Activated CD4-positive, alpha-beta T cell treated with anti-CD3 and anti-CD28 coated beads, Interleukin-2, amount 10 ng/mL, durations not matched to agents 24 days and 14 days (primary cell): ENCODE measurements around the gene CDON. TPM values are rescaled to one million over a fixed set of nuclear protein-coding genes. Genes with fewer than 3 reads are reported as not detected.
"Not testable (repeated sequence)": the region's sequence is repeated elsewhere in the genome, so short reads cannot be mapped to it uniquely, and the experiment has no call there.

Source experiments
- DNase-seq: peaks from one replicate; pipeline ENCODE4 v3.0.0; 2022
- H3K27ac Mint-ChIP-seq: one replicate; pipeline ENCODE4 v1.8.0; 2022; ENCODE audit warnings: mild to moderate bottlenecking, mixed read lengths
- H3K27me3 Mint-ChIP-seq: one replicate; pipeline ENCODE4 v1.8.0; 2022; ENCODE audit warnings: mixed read lengths
- H3K36me3 Mint-ChIP-seq: one replicate; pipeline ENCODE4 v1.8.0; 2022; ENCODE audit warnings: low read depth, mild to moderate bottlenecking, mixed read lengths
- H3K4me1 Mint-ChIP-seq: one replicate; pipeline ENCODE4 v1.8.0; 2021; ENCODE audit warnings: mixed read lengths
- H3K4me3 Mint-ChIP-seq: one replicate; pipeline ENCODE4 v1.8.0; 2022; ENCODE audit warnings: mild to moderate bottlenecking, moderate library complexity, mixed read lengths
- H3K9me3 Mint-ChIP-seq: one replicate; pipeline ENCODE4 v1.8.0; 2021; ENCODE audit warnings: mixed read lengths
- intact Hi-C: fragments of 100-400 bp; cut with micrococcal nuclease; formaldehyde crosslinking; loops from one replicate; pipeline ENCODE4 v1.15.1; 2023
- total RNA-seq: library from RNA; stranded (reverse); gene quantifications from 2 replicates; pipeline ENCODE4 v1.2.3, GENCODE V29; 2022

Gene CDON
- total RNA-seq, 1 donor from 2014 or later, result 1.9 TPM

DNA sequence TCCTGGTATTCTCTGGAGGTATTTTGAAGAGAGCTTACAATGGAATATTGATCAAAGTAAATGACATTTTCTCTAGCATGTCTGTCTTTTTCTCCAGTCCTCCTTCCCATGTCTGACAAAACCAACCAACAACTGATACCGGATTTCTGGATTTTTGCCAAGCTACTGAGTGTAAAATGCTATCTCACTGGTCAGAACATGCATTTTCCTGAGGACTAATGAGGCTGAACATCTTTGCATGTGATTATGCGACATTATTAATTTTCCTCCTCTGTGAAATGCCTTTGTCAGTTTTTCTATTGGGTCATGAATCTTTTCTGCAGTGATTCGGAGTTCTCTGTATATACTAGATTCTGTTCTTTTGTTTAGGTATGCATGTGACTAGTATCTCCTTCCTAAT lies 51.4 kb downstream of the CDON start:
- Mint-ChIP-seq H3K27me3 (peaks cover 9% of the 10 kb centered on the region), H3K4me1 (no peaks in the 10 kb centered on the region), H3K4me3 (no peak overlapping the region), H3K27ac (no peak overlapping the region), H3K36me3 (no peaks in the 10 kb centered on the region), H3K9me3 (no peaks in the 10 kb centered on the region)
- no peak for DNase-seq
- intact Hi-C loops, result no loop called here

DNA sequence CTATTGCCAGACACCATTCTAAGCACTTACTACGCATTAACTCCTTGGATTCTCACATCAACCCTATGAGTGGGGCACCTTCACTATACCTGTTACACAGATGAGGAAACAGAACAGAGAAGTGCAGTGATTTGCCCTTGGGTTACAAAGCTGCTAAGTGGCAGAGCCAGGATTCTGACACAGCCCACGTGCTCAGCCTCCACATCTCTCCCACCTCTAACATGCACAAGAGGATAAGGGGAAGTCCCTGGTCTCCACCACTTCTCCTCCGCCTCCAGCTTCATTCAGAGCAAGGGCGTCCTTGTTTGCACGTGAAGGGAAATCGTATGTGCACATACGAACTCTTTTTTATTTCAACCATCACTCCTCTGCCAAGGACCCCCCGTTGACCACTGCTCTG lies 53.7 kb downstream of the CDON start:
- no peaks in the 10 kb centered on the region for H3K4me1 Mint-ChIP-seq
- intact Hi-C loops, result no loop called here
- no peaks in the 10 kb centered on the region for H3K9me3 Mint-ChIP-seq
- H3K27me3 Mint-ChIP-seq, result peaks cover 9% of the 10 kb centered on the region
- no peak overlapping the region for H3K4me3 Mint-ChIP-seq
- H3K27ac Mint-ChIP-seq, result no peak overlapping the region
- no peaks in the 10 kb centered on the region for H3K36me3 Mint-ChIP-seq
- DNase-seq, result no peak

DNA sequence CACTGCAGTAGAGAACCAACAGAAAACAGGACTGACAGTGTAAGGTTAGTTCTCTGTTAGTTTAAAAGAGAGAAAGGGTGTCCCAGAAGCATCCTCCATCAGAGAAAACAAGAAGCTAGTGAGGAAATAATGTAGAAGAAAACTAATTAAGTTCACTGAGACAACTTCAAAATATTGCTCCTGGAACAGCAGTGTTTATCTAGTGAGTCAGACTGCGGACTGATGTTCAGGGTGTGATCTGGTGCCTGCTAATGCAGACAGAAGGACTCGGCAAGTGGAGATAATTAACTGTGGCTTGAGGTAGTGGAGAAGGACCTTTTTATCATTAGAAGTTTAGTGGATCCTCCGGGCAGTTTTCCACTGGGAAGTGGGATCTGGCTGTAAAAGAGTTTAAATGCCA lies 55.4 kb downstream of the CDON start:
- Mint-ChIP-seq H3K36me3 (no peaks in the 10 kb centered on the region), H3K9me3 (no peaks in the 10 kb centered on the region), H3K27me3 (peaks cover 4% of the 10 kb centered on the region), H3K4me3 (no peak overlapping the region), H3K4me1 (no peaks in the 10 kb centered on the region), H3K27ac (no peak overlapping the region)
- no peak for DNase-seq
- intact Hi-C loops, result no loop called here

- intact Hi-C loops, result no loop called here
- Mint-ChIP-seq H3K27ac (no peak overlapping the region), H3K36me3 (no peaks in the 10 kb centered on the region), H3K4me1 (no peaks in the 10 kb centered on the region), H3K9me3 (no peaks in the 10 kb centered on the region), H3K4me3 (no peak overlapping the region), H3K27me3 (peaks cover under 1% of the 10 kb centered on the region)
- no peak for DNase-seq
Measured at GRCh38 chr11:126006068-126006467, 56.6 kb downstream of the CDON start.

GRCh38 chr11:126002181-126002580 lies 60.5 kb downstream of the CDON start:
- no peak overlapping the region for H3K27ac Mint-ChIP-seq
- intact Hi-C loops, result no loop called here

GRCh38 chr11:125999234-125999880 lies 63.3 kb downstream of the CDON start:
- Mint-ChIP-seq H3K4me1 (peaks cover 7% of the 10 kb centered on the region), H3K27me3 (no peaks in the 10 kb centered on the region), H3K36me3 (no peaks in the 10 kb centered on the region), H3K4me3 (no peak overlapping the region), H3K9me3 (no peaks in the 10 kb centered on the region), H3K27ac (no peak overlapping the region)
- intact Hi-C loops, result no loop called here
- DNase-seq, result no peak

More at GRCh38 chr11:126002181-126002580, 60.5 kb downstream of the CDON start:
- no peaks in the 10 kb centered on the region for H3K27me3 Mint-ChIP-seq
- DNase-seq, result no peak
- H3K4me3 Mint-ChIP-seq, result no peak overlapping the region
- H3K4me1 Mint-ChIP-seq, result no peaks in the 10 kb centered on the region
- H3K36me3 Mint-ChIP-seq, result no peaks in the 10 kb centered on the region
- H3K9me3 Mint-ChIP-seq, result no peaks in the 10 kb centered on the region

- Mint-ChIP-seq H3K27ac (no peak overlapping the region), H3K4me1 (peaks cover 7% of the 10 kb centered on the region), H3K36me3 (no peaks in the 10 kb centered on the region), H3K9me3 (no peaks in the 10 kb centered on the region), H3K4me3 (no peak overlapping the region), H3K27me3 (no peaks in the 10 kb centered on the region)
- intact Hi-C loops, result no loop called here
- DNase-seq, result peak; percentile 44
Measured at GRCh38 chr11:125998267-125998666, 64.4 kb downstream of the CDON start.

- peaks cover 8% of the 10 kb centered on the region for H3K4me1 Mint-ChIP-seq
- peaks cover 2% of the 10 kb centered on the region for H3K27me3 Mint-ChIP-seq
- no peaks in the 10 kb centered on the region for H3K36me3 Mint-ChIP-seq
- intact Hi-C loops, result no loop called here
- H3K27ac Mint-ChIP-seq, result no peak overlapping the region
- no peak overlapping the region for H3K4me3 Mint-ChIP-seq
- H3K9me3 Mint-ChIP-seq, result no peaks in the 10 kb centered on the region
- no peak for DNase-seq
Measured at GRCh38 chr11:125995313-125995712, 67.4 kb downstream of the CDON start.

GRCh38 chr11:125994509-125994908 lies 68.2 kb downstream of the CDON start:
- Mint-ChIP-seq H3K27ac (no peak overlapping the region), H3K27me3 (peaks cover 3% of the 10 kb centered on the region), H3K4me3 (no peak overlapping the region), H3K4me1 (peaks cover 12% of the 10 kb centered on the region), H3K36me3 (no peaks in the 10 kb centered on the region), H3K9me3 (no peaks in the 10 kb centered on the region)
- intact Hi-C loops, result no loop called here
- no peak for DNase-seq

GRCh38 chr11:125992893-125993292 lies 69.8 kb downstream of the CDON start:
- DNase-seq, result peak; percentile 34
- H3K36me3 Mint-ChIP-seq, result no peaks in the 10 kb centered on the region
- peaks cover 12% of the 10 kb centered on the region for H3K4me1 Mint-ChIP-seq
- no peak overlapping the region for H3K4me3 Mint-ChIP-seq
- intact Hi-C loops, result no loop called here
- peaks cover 4% of the 10 kb centered on the region for H3K27me3 Mint-ChIP-seq
- no peaks in the 10 kb centered on the region for H3K9me3 Mint-ChIP-seq
- H3K27ac Mint-ChIP-seq, result no peak overlapping the region

DNA sequence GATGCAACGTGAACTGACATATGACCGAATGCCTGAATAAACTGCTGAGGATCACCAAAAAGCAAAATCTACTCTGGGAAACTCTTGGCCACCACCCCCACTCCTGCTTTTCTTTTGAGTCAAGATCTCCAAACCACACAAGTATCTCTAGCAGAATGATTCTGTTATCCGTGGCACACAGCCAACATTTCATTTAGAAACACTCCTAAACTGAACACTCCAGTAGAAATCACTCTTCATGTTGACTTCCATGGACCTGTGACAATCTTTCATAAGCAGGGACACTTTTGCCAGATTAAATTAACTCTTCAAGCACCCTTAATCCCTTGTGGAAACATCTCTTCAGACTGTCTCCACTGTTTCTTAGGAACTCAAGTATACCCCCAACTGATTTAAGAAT lies 72.4 kb downstream of the CDON start:
- no peak overlapping the region for H3K27ac Mint-ChIP-seq
- no peak for DNase-seq
- intact Hi-C loops, result no loop called here
- H3K9me3 Mint-ChIP-seq, result no peaks in the 10 kb centered on the region
- H3K4me3 Mint-ChIP-seq, result no peak overlapping the region
- peaks cover 6% of the 10 kb centered on the region for H3K4me1 Mint-ChIP-seq
- H3K36me3 Mint-ChIP-seq, result no peaks in the 10 kb centered on the region
- H3K27me3 Mint-ChIP-seq, result peaks cover 4% of the 10 kb centered on the region

DNA sequence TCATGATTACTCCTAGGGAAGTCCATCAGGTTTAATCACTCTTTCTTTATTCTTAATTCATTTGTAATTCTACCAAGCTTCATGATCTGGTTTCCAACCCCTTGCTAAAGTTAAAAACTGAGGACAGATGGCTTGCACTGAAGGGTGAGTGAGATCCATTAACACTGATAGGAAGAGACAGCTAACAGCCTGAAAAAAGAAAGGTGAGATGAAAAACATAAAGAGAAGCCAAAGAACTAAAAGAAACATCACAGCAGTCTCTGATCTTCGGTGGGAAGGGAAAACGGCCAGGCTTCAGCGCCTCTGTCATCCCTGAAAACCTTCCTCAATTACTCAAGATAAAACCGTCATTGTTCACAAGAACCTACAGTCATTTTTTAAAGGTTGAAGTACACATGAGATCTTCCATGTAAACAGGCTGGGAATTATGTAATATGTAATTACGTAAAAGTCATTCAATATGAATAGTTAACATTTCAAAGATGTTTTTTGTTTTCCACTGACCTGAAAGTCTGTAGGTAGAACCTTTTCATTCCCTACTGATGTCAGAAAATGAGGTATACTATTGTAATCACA lies 75.5 kb downstream of the CDON start:
- intact Hi-C loops, result no loop called here
- H3K27ac Mint-ChIP-seq, result no peak overlapping the region
- H3K4me3 Mint-ChIP-seq, result no peak overlapping the region

DNA sequence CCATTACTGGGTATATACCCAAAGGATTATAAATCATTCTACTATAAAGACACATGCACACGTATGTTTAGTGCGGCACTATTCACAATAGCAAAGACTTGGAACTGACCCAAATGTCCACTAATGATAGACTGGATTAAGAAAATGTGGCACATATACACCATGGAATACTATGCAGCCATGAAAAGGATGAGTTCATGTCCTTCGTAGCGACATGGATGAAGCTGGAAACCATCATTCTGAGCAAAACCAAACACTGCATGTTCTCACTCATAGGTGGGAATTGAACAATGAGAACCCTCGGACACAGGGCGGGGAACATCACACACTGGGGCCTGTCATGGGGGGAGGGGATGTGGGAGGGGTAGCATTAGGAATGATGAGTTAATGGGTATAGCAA lies 76.7 kb downstream of the CDON start:
- H3K27me3 Mint-ChIP-seq, H3K27ac Mint-ChIP-seq, intact Hi-C loops: not testable (repeated sequence)

More for the DNA sequence above, 75.5 kb downstream of the CDON start:
- H3K4me1 Mint-ChIP-seq, result peaks cover 4% of the 10 kb centered on the region
- DNase-seq, result no peak
- H3K27me3 Mint-ChIP-seq, result peaks cover 4% of the 10 kb centered on the region
- no peaks in the 10 kb centered on the region for H3K9me3 Mint-ChIP-seq
- no peaks in the 10 kb centered on the region for H3K36me3 Mint-ChIP-seq

GRCh38 chr11:125982348-125982730 lies 80.3 kb downstream of the CDON start:
- no peaks in the 10 kb centered on the region for H3K27me3 Mint-ChIP-seq
- H3K27ac Mint-ChIP-seq, result no peak overlapping the region
- no peak overlapping the region for H3K4me3 Mint-ChIP-seq
- DNase-seq, result no peak
- intact Hi-C loops, result no loop called here
- H3K4me1 Mint-ChIP-seq, result no peaks in the 10 kb centered on the region
- H3K9me3 Mint-ChIP-seq, result no peaks in the 10 kb centered on the region
- no peaks in the 10 kb centered on the region for H3K36me3 Mint-ChIP-seq

More for the DNA sequence above, 76.7 kb downstream of the CDON start:
- DNase-seq, H3K4me3 Mint-ChIP-seq, H3K9me3 Mint-ChIP-seq, H3K36me3 Mint-ChIP-seq, H3K4me1 Mint-ChIP-seq: not testable (repeated sequence)

DNA sequence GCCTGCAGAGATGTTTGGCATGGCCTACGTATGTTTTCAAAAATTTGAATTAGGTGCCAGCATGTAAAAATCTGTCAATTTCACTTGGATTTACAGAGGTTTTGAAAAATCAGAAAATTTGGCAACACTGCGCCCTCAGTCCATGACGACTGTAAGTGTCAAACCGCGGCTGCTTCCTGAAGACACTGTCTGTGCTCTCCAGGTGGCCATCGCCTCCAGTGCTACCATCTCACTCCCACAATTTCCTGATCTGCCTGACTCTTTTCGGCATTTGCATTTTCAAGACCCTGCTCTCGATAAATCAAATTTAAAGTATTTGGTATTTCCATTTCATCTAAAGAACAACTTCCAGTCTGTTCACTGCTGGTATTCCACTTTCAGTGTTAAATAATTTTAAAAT lies 82.2 kb downstream of the CDON start:
- Mint-ChIP-seq H3K4me1 (no peaks in the 10 kb centered on the region), H3K4me3 (no peak overlapping the region), H3K27ac (no peak overlapping the region), H3K36me3 (no peaks in the 10 kb centered on the region), H3K27me3 (no peaks in the 10 kb centered on the region), H3K9me3 (no peaks in the 10 kb centered on the region)
- no peak for DNase-seq
- intact Hi-C loops, result no loop called here
